Activated T-cell treated with anti-CD3 and anti-CD28 coated beads, Interleukin-2, amount 50 U/mL, for 4 hours (primary cell): ENCODE measurements around the gene MGME1. TPM values are rescaled to one million over a fixed set of nuclear protein-coding genes. Genes with fewer than 3 reads are reported as not detected.

Experiments used
- ATAC-seq, 2 donors: fragments of 200-7000 bp; cut with Tn5 transposase; one replicate each; pipeline ENCODE4 v1.10.0; 2021
- DNase-seq: peaks from one replicate; pipeline ENCODE4 v3.0.0-alpha.2; 2020
- H3K27me3 Mint-ChIP-seq: one replicate; pipeline ENCODE4 v1.8.0; 2021; ENCODE audit warnings: low read depth, mixed read lengths
- H3K36me3 Mint-ChIP-seq: one replicate; pipeline ENCODE4 v1.8.0; 2022; ENCODE audit warnings: mixed read lengths; ENCODE audit not compliant: insufficient read depth
- H3K4me1 Mint-ChIP-seq: one replicate; pipeline ENCODE4 v1.8.0; 2021; ENCODE audit warnings: low read depth, mixed read lengths
- H3K4me3 Mint-ChIP-seq: one replicate; pipeline ENCODE4 v1.8.0; 2021; ENCODE audit warnings: mild to moderate bottlenecking, moderate library complexity, mixed read lengths
- H3K9me3 Mint-ChIP-seq: one replicate; pipeline ENCODE4 v1.8.0; 2021; ENCODE audit warnings: mixed read lengths
- total RNA-seq, 3 donors: library from RNA; stranded (reverse); gene quantifications; one replicate each; pipeline ENCODE4 v1.2.1, GENCODE V29; 2021

MGME1 gene
- total RNA-seq, 3 donors from 2014 or later: 14.4 to 16.6 (median 16.2) TPM

DNA sequence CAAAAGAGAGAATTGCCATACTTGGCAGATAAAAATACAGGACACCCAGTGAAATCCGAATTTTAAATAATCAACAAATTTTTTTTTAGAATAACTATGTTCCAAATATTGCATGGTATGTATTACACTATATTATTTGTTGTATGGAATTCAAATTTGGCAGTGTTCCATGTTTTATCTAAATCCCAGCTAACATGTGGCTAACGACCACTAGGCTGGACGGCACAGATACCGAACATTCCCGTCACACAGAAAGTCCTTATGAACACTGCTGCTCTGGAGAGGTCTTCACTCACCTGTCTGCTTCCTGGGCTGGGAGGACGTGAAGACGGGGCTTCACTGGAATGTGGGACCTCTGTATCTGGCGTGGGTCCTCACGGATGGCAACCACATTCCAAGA is 33.1 kb upstream of the MGME1 start:
- Mint-ChIP-seq H3K9me3 (peaks cover 4% of the 10 kb centered on the region), H3K4me3 (no peak overlapping the region), H3K4me1 (peaks cover 11% of the 10 kb centered on the region), H3K27me3 (peaks cover 2% of the 10 kb centered on the region), H3K36me3 (no peaks in the 10 kb centered on the region)
- no peak for DNase-seq
- no peak for ATAC-seq

- peaks cover under 1% of the 10 kb centered on the region for H3K36me3 Mint-ChIP-seq
- DNase-seq (no peak), ATAC-seq (no peak)
These were observed 32.5 kb upstream of the MGME1 start for GRCh38 chr20:17936286-17936760.

GRCh38 chr20:17936761-17937732 is 31.8 kb upstream of the MGME1 start:
- DNase-seq (no peak), ATAC-seq (no peak)
- Mint-ChIP-seq H3K36me3 (peaks cover 5% of the 10 kb centered on the region), H3K9me3 (peaks cover 3% of the 10 kb centered on the region), H3K4me3 (no peak overlapping the region), H3K27me3 (peaks cover 2% of the 10 kb centered on the region), H3K4me1 (peaks cover 11% of the 10 kb centered on the region)

More at GRCh38 chr20:17936286-17936760, 32.5 kb upstream of the MGME1 start:
- Mint-ChIP-seq H3K9me3 (peaks cover 4% of the 10 kb centered on the region), H3K4me3 (no peak overlapping the region), H3K4me1 (peaks cover 11% of the 10 kb centered on the region), H3K27me3 (peaks cover 2% of the 10 kb centered on the region)

- Mint-ChIP-seq H3K9me3 (no peaks in the 10 kb centered on the region), H3K4me1 (peaks cover 12% of the 10 kb centered on the region), H3K27me3 (no peaks in the 10 kb centered on the region), H3K4me3 (no peak overlapping the region), H3K36me3 (peaks cover 18% of the 10 kb centered on the region)
- ATAC-seq (peak; percentile 87 to 88), DNase-seq (peak; percentile 41)
These were observed 29.8 kb upstream of the MGME1 start for GRCh38 chr20:17938871-17939619.

- no peaks in the 10 kb centered on the region for H3K27me3 Mint-ChIP-seq
- H3K4me3 Mint-ChIP-seq: no peak overlapping the region
- H3K36me3 Mint-ChIP-seq: peaks cover 20% of the 10 kb centered on the region
- H3K4me1 Mint-ChIP-seq: peaks cover 13% of the 10 kb centered on the region
- no peaks in the 10 kb centered on the region for H3K9me3 Mint-ChIP-seq
- DNase-seq (no peak), ATAC-seq (peak in 1 of 2 donors; percentile 13)
These were observed 29.1 kb upstream of the MGME1 start for GRCh38 chr20:17939622-17940223.

- ATAC-seq: no peak
- no peaks in the 10 kb centered on the region for H3K27me3 Mint-ChIP-seq
- no peaks in the 10 kb centered on the region for H3K9me3 Mint-ChIP-seq
These were observed 28.4 kb upstream of the MGME1 start for GRCh38 chr20:17940224-17940971.

GRCh38 chr20:17941087-17941825 is 27.6 kb upstream of the MGME1 start:
- Mint-ChIP-seq H3K4me1 (peaks cover 15% of the 10 kb centered on the region), H3K27me3 (no peaks in the 10 kb centered on the region), H3K9me3 (no peaks in the 10 kb centered on the region), H3K36me3 (peaks cover 35% of the 10 kb centered on the region), H3K4me3 (no peak overlapping the region)
- DNase-seq: no peak
- ATAC-seq: no peak

More at GRCh38 chr20:17940224-17940971, 28.4 kb upstream of the MGME1 start:
- Mint-ChIP-seq H3K36me3 (peaks cover 26% of the 10 kb centered on the region), H3K4me1 (peaks cover 15% of the 10 kb centered on the region), H3K4me3 (no peak overlapping the region)
- DNase-seq: no peak

GRCh38 chr20:17941826-17942196 is 27.0 kb upstream of the MGME1 start:
- DNase-seq (no peak), ATAC-seq (no peak)
- no peaks in the 10 kb centered on the region for H3K27me3 Mint-ChIP-seq
- H3K9me3 Mint-ChIP-seq: no peaks in the 10 kb centered on the region
- peaks cover 15% of the 10 kb centered on the region for H3K4me1 Mint-ChIP-seq
- peaks cover 40% of the 10 kb centered on the region for H3K36me3 Mint-ChIP-seq
- H3K4me3 Mint-ChIP-seq: no peak overlapping the region

GRCh38 chr20:17943343-17943742 is 25.5 kb upstream of the MGME1 start:
- no peak for ATAC-seq
- Mint-ChIP-seq H3K4me3 (no peak overlapping the region), H3K27me3 (no peaks in the 10 kb centered on the region), H3K36me3 (peaks cover 51% of the 10 kb centered on the region), H3K4me1 (peaks cover 15% of the 10 kb centered on the region), H3K9me3 (no peaks in the 10 kb centered on the region)
- DNase-seq: no peak

GRCh38 chr20:17944854-17945474 is 23.9 kb upstream of the MGME1 start:
- DNase-seq (no peak), ATAC-seq (no peak)
- Mint-ChIP-seq H3K9me3 (no peaks in the 10 kb centered on the region), H3K4me3 (no peak overlapping the region), H3K27me3 (no peaks in the 10 kb centered on the region), H3K36me3 (peaks cover 65% of the 10 kb centered on the region), H3K4me1 (peaks cover 7% of the 10 kb centered on the region)

- H3K27me3 Mint-ChIP-seq: no peaks in the 10 kb centered on the region
- H3K4me3 Mint-ChIP-seq: no peak overlapping the region
- DNase-seq (no peak), ATAC-seq (no peak)
- H3K4me1 Mint-ChIP-seq: peaks cover 4% of the 10 kb centered on the region
- H3K9me3 Mint-ChIP-seq: no peaks in the 10 kb centered on the region
- H3K36me3 Mint-ChIP-seq: peaks cover 75% of the 10 kb centered on the region
These were observed 22.8 kb upstream of the MGME1 start for GRCh38 chr20:17946040-17946439.

- H3K4me1 Mint-ChIP-seq: peaks cover 4% of the 10 kb centered on the region
- ATAC-seq (no peak), DNase-seq (no peak)
- H3K4me3 Mint-ChIP-seq: no peak overlapping the region
- H3K36me3 Mint-ChIP-seq: peaks cover 77% of the 10 kb centered on the region
- H3K9me3 Mint-ChIP-seq: no peaks in the 10 kb centered on the region
- H3K27me3 Mint-ChIP-seq: no peaks in the 10 kb centered on the region
These were observed 22.0 kb upstream of the MGME1 start for GRCh38 chr20:17946572-17947473.
